ENCODE data around the gene FLNB.

Gene FLNB

DNA sequence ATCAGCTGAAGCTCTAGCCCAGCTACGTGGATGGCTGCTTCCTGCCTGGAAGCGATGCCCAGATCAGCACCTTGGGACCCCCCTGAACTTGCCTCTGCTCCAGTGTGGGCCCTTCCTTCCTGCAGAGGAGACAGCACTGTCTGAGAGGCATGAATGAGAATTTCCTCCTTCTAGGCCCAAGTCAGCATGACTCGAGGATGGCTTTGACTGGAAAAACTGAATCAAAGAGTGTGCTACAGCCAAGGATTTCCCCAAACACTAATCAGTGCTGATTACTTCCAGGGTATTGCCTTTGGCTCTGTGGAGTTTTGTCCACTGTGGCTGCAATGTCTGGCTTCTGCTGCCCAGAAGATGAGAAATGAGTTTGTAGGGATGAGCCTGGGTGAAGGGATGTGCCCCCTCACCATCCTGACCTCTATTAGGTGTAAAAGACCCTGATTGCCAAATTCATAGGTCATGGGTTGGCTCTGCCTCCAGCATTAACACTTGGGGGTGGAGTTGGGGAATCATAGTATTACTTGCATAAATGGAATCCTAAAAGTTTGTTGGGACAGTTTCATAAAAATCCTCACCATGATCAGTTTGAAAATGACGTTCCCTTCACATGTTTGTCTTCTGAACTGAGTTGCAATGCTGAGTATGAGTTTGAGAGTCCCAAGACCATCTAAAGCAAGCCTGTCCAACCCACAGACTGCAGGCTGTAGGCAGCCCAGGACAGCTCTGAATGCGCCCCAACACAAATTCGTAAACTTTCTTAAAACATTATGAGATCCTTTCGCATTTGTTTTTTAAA lies 36.7 kb downstream of the FLNB start:
- Histone ChIP-seq H3F3A (ENCODE audit: insufficient read depth, low read length) (peaks cover 16% of the 10 kb centered on the region), H3K4me3 (ENCODE audit: low read length) (no peak overlapping the region), H3K27me3 (replicated peaks; ENCODE audit: insufficient read depth, low read length) (peaks cover 54% of the 10 kb centered on the region), H3K27ac (ENCODE audit: low read length) (no peak overlapping the region), H3K9me3 (replicated peaks; ENCODE audit: insufficient read depth, low read length) (no peaks in the 10 kb centered on the region), H3K4me2 (ENCODE audit: low read depth, low read length) (no peak overlapping the region), H3K9ac (ENCODE audit: low read length) (no peak overlapping the region), H3K4me1 (ENCODE audit: low read length) (peaks cover 19% of the 10 kb centered on the region), H3K9me2 (replicated peaks; ENCODE audit: insufficient read depth, low read length) (no peaks in the 10 kb centered on the region), H3K36me3 (replicated peaks; ENCODE audit: insufficient read depth, low read length) (no peaks in the 10 kb centered on the region), H2AFZ (ENCODE audit: low read length) (no peak overlapping the region), H3K79me2 (ENCODE audit: low read length) (no peaks in the 10 kb centered on the region), H4K20me1 (ENCODE audit: insufficient read depth, low read length) (peaks cover 7% of the 10 kb centered on the region; the same call in 1 of the 2 replicates)
- TF ChIP-seq EZH2phosphoT487 (IDR thresholded peaks at IDR 0.05; ENCODE audit: low read length) (no peak), EZH2 (optimal IDR thresholded peaks at IDR 0.05; ENCODE audit: low read depth, low read length) (no peak)
- TF ChIP-seq, protein P1, sequence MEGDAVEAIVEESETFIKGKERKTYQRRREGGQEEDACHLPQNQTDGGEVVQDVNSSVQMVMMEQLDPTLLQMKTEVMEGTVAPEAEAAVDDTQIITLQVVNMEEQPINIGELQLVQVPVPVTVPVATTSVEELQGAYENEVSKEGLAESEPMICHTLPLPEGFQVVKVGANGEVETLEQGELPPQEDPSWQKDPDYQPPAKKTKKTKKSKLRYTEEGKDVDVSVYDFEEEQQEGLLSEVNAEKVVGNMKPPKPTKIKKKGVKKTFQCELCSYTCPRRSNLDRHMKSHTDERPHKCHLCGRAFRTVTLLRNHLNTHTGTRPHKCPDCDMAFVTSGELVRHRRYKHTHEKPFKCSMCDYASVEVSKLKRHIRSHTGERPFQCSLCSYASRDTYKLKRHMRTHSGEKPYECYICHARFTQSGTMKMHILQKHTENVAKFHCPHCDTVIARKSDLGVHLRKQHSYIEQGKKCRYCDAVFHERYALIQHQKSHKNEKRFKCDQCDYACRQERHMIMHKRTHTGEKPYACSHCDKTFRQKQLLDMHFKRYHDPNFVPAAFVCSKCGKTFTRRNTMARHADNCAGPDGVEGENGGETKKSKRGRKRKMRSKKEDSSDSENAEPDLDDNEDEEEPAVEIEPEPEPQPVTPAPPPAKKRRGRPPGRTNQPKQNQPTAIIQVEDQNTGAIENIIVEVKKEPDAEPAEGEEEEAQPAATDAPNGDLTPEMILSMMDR (IDR thresholded peaks at IDR 0.05; ENCODE audit: low read length): no peak
- no peak for DNase-seq

- Histone ChIP-seq H3K27me3 (replicated peaks; ENCODE audit: insufficient read depth, low read length) (peaks cover 36% of the 10 kb centered on the region), H3K9me3 (replicated peaks; ENCODE audit: insufficient read depth, low read length) (no peaks in the 10 kb centered on the region), H3K79me2 (ENCODE audit: low read length) (no peaks in the 10 kb centered on the region), H3K36me3 (replicated peaks; ENCODE audit: insufficient read depth, low read length) (no peaks in the 10 kb centered on the region), H2AFZ (ENCODE audit: low read length) (no peak overlapping the region), H4K20me1 (ENCODE audit: insufficient read depth, low read length) (0 out of 2 replicates have a peak, but pooled peaks cover under 1% of the 10 kb centered on the region), H3K9me2 (replicated peaks; ENCODE audit: insufficient read depth, low read length) (no peaks in the 10 kb centered on the region), H3K4me3 (ENCODE audit: low read length) (no peak overlapping the region), H3K4me1 (ENCODE audit: low read length) (peaks cover under 1% of the 10 kb centered on the region; the same call in 1 of the 2 replicates), H3K27ac (ENCODE audit: low read length) (no peak overlapping the region), H3F3A (ENCODE audit: insufficient read depth, low read length) (no peaks in the 10 kb centered on the region), H3K9ac (ENCODE audit: low read length) (no peak overlapping the region), H3K4me2 (ENCODE audit: low read depth, low read length) (no peak overlapping the region)
- TF ChIP-seq EZH2 (optimal IDR thresholded peaks at IDR 0.05; ENCODE audit: low read depth, low read length) (no peak), EZH2phosphoT487 (IDR thresholded peaks at IDR 0.05; ENCODE audit: low read length) (no peak)
- TF ChIP-seq, protein P1 (IDR thresholded peaks at IDR 0.05; ENCODE audit: low read length): no peak
- no peak for DNase-seq
Measured at GRCh38 chr3:58047826-58048225, 39.6 kb downstream of the FLNB start.

DNA sequence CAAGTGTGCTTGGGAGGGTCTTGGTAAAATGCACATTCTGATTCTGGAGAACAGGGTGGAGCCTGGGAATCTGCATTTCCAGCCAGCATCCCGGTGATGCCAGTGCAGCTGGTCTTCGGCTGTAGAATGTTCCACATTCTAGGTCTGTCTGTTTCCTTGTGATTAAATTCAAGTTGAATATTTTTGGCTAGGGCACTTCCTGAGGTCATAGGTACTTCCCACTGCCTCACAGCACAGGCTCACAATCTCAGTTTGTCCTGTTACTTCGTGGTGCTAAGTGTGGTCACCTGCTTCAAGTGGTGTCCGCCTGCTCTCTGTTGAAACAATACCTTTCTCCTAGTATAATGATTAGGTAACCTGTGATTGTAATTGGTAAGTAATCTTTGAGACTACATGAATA lies 40.1 kb downstream of the FLNB start:
- no peaks in the 10 kb centered on the region for H3K9me3 ChIP-seq (replicated peaks; ENCODE audit: insufficient read depth, low read length)
- H3K9ac ChIP-seq (ENCODE audit: low read length): no peak overlapping the region
- no peaks in the 10 kb centered on the region for H4K20me1 ChIP-seq (ENCODE audit: insufficient read depth, low read length)
- H3K36me3 ChIP-seq (replicated peaks; ENCODE audit: insufficient read depth, low read length): no peaks in the 10 kb centered on the region
- H3K4me3 ChIP-seq (ENCODE audit: low read length): no peak overlapping the region
- no peak overlapping the region for H3K4me2 ChIP-seq (ENCODE audit: low read depth, low read length)
- no peaks in the 10 kb centered on the region for H3F3A ChIP-seq (ENCODE audit: insufficient read depth, low read length)
- TF ChIP-seq EZH2phosphoT487 (IDR thresholded peaks at IDR 0.05; ENCODE audit: low read length) (no peak), EZH2 (optimal IDR thresholded peaks at IDR 0.05; ENCODE audit: low read depth, low read length) (no peak)
- TF ChIP-seq, protein P1 (IDR thresholded peaks at IDR 0.05; ENCODE audit: low read length): no peak
- no peaks in the 10 kb centered on the region for H3K9me2 ChIP-seq (replicated peaks; ENCODE audit: insufficient read depth, low read length)
- H3K27ac ChIP-seq (ENCODE audit: low read length): no peak overlapping the region
- H3K79me2 ChIP-seq (ENCODE audit: low read length): no peaks in the 10 kb centered on the region
- peaks cover 31% of the 10 kb centered on the region for H3K27me3 ChIP-seq (replicated peaks; ENCODE audit: insufficient read depth, low read length)
- no peak for DNase-seq
- H2AFZ ChIP-seq (ENCODE audit: low read length): no peak overlapping the region
- H3K4me1 ChIP-seq (ENCODE audit: low read length): no peaks in the 10 kb centered on the region
